CD4-positive, alpha-beta T cell treated with Interferon gamma for 1 hour (primary cell): Measurements from ENCODE around the gene PALM3.
"Not testable (repeated sequence)": the region's sequence is repeated elsewhere in the genome, so short reads cannot be mapped to it uniquely, and the experiment has no call there.

Experiments
- DNase-seq: peaks from one replicate; pipeline ENCODE4 v3.0.0-alpha.2; 2020

Gene PALM3

DNA sequence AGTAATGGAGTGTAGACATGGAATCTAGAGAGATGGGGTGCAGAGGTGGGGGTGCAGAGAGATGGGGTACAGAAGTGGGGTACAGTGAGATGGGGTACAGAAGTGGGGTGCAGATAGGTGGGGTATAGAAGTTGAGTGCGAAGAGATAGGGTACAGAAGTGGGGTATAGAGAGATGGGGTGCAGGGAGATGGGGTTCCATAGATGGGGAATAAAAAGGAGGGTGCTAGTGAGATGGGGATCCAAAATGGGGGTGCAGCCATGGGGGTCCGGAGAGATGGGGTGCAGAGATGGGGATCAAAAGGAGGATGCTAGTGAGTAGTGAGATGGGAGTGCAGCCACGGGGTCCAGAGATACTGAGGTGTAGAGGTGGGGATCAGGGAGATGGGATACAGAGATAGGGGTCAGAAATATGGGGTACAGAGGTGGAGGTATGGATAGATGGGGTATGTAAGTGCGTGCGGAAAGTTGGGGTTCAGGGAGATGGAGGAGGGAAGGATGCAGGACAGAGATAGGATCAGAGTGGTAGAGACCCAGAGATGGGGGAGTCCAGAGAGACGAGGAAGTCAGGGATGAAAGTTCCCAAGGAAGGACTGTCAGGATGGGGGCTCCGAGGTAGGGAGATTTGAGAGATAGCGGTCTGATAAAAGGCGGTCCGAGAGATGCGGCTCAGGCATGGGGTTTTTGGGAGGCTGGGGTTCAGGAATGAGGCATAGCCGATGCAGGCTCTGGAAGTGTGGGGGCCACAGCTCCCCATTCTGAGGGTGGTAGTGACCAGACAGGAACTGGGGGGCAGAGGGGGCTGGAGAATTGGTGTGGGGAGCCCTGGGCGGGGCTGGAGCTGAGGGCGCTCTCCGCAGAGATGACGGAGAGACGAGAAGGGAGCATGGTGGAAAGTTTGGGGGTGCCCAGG is 3.4 kb downstream of the PALM3 start:
- no peak for DNase-seq

DNA sequence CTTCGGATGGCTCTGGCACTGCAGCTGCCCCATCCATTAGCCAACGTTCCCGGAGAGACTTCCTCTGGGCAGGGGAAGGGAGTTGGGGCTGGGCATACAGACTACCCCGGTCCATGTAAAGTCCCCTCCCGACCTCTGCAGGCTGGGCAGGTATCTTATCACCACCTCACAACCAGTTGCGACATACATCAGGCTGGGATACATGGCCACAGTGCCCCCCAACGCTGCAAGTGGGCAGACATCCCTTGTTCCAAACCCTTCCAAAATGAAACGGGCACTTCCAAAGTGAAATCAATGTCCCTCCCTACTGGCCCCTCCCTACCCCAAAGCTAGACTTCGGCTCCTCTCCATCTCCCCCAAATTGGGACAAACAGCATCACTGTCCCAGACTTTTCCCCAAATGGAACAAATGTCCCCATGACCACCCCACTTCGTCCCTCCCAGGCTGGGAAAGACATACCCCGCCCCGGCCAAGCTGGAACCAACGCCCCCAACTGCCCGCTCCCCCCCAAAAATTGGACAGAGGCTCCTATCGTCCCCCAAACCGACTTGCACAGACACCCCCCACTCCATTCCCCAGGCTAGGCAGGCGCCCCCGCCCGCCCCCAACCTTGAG is 5.0 kb downstream of the PALM3 start:
- no peak for DNase-seq

DNA sequence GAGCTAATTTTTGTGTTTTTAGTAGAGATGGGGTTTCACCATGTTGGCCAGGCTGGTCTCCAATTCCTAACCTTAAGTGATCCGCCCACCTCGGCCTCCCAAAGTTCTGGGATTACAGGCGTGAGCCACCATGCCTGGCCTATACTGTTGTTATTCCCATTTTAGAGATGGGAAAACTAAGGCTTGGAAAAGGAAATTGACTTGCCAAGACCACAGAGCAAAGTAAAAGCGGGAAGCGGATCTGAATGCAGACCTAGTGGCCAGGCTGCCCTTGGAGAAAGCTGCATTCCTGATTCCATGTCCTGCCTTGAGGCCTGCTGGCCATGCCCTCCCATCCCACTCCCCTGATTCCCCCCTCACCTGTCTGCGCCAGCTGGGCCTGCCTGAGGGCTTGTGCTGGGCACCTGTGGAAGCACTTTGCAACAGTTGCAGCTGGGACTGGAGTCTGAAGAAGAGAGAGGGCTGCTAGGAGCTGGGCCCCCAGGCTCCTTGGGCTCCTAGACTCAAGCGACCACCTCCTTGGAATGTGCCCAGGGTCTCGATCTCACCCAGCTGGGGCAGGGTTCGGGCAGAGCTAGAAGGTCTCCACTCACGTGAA is 5.7 kb downstream of the PALM3 start:
- no peak for DNase-seq

DNA sequence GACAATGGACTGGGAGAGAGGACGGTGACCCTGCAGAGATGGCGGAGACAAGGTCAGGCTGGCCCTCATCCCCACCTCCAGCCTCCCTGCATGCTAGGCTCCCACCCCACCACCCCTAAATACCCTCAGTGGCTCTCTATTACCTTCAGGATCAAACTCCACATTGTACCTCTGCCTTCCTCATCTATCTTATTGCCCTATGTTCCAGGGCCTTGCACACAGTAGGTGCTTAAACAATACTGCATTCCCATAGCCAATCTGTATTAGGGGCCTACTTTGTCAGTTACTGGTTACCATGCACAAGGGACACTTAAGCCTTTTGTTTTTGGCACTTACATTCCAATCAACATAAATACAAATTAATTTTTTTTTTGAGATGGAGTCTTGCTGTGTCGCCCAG is 6.5 kb downstream of the PALM3 start:
- no peak for DNase-seq

DNA sequence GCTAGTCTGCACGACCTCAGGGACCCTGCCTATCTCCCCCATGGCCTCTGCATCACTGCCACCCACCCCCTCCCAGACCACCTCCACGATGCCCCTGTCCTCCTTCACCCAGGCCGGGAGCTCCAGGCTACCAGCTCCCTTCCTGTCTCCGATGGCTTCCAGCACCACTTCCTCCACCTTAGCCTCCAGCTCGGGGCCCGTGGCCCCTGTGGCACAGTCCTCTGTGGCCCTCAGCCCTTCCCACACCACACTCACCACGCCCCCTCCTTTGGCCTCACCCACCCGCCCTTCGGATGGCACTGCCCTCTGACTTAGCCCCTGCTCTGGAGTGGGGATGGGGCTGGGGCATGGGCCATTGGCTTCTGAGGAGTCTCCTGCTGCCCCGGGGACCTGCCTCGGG is 7.2 kb downstream of the PALM3 start:
- no peak for DNase-seq

DNA sequence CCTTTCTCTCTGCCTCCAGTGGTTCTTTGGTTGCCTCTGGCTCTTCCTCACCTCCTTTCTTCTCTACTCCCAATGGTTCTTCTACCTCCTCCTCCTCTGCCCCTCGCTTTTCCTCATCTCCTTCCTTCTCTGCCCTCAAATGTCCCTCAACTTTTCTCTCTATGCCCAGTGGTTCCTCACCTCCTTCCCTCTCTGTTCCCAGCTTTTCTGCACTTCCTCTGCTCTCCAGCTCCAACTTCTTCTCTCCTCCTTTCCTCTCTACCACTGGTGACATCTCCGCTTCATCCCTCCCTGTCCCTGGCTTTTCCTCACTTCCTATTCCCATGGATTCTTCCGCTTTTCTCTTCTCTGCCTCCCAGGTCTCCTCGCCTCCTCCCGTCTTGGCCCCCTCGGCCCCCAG is 7.8 kb downstream of the PALM3 start:
- DNase-seq = no peak

DNA sequence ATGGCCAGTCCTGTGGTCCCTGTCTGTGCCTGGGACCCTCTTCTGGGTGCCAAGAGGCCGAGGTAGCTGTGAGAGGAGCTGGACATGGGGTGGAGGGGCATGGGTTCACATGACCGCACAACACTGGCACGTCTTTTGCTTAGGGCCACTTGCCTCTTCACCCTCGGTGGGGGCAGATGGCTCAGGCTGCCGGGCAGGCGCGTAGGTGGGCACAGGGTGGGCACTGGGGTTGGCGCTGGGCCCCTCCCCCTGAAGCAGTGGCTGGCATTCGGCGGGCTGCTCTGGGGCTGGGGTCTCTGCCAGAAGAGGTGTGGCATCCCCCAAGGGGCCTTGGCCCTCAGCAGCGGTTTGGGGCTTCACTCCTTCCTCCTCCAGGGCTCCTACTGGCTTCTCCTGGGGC is 8.4 kb downstream of the PALM3 start:
- no peak for DNase-seq

DNA sequence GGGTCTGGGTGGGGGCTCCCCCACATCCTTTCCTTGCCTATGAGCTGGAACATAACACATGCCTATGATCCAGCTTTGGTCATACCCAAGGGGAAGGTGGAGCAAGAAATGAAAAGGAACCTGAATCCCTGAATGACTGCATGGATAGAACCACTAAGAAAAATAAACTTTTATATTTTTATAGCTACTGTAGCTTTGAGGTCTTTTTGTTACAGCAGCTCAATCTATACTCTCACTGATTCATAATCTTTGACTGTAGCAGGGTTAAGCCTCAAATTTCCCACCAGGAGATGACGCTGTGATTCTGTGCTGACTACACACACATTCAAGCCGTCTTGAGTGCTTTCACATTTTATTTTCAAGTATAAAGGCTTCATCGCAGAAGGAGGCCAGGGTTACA is 8.8 kb downstream of the PALM3 start:
- no peak for DNase-seq

DNA sequence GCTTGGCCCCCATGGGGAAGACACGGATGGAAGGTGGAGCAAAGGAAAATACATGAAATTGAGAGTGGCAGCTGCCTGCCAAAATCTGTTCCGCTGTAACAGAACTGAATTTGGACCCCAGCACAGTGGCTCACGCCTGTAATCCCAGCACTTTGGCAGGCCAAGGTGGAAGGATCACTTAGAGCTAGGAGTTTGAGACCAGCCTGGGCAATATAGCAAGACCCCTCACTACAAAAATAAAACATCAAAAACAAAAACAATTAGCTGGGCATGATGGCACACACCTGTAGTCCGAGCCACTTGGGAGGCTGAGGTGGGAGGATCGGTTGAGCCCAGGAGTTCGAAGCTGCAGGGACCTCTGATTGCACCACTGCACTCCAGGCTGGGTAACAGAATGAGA is 9.4 kb downstream of the PALM3 start:
- DNase-seq = no peak

DNA sequence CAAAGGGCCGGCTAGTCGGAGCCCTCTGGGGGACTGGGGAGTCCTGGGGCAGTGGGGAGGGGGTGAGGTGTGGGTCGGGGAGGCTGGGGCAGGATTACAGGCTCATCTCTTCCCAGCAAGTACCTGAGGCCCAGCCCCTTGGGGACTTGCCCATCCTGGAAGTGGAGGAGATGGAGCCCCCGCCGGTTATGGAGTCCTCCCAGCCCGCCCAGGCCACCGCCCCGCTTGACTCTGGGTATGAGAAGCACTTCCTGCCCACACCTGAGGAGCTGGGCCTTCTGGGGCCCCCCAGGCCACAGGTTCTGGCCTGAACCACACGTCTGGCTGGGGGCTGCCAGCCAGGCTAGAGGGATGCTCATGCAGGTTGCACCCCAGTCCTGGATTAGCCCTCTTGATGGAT is 9.9 kb downstream of the PALM3 start:
- no peak for DNase-seq

DNA sequence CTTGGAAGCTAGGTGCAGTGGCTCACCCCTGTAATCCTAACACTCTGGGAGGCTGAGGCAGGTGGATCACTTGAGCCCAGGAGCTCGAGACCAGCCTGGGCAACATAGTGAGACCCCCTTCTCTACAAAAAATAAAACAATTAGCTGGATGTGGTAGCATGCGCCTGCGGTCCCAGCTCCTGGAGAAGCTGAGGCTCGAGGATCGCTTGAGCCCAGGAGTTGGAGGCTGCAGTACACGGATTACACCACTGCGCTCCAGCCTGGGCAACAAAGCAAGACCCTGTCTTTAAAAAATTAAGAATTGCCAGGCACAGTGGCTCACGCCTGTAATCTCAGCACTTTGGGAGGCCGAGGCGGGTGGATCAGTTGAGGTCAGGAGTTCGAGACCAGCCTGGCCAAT is 10.9 kb downstream of the PALM3 start:
- not testable (repeated sequence) for DNase-seq

DNA sequence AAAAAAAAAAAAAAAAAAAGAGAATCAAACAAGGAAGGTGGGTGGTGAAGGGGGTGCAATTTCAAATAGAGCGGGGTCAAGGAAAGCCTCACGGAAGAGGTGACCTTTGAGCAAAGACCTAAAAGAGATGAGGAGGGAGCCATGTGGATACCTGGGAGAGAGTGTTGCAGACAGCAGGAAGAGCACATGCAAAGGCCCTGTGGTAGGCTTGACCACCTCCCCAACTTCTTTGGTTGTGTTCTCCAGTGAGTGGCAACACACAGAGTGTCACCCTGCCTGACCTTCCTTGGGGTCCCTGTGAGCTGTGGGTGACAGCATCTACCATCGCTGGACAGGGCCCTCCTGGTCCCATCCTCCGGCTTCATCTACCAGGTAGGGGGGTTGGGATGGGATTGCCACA is 11.4 kb downstream of the PALM3 start:
- no peak for DNase-seq

DNA sequence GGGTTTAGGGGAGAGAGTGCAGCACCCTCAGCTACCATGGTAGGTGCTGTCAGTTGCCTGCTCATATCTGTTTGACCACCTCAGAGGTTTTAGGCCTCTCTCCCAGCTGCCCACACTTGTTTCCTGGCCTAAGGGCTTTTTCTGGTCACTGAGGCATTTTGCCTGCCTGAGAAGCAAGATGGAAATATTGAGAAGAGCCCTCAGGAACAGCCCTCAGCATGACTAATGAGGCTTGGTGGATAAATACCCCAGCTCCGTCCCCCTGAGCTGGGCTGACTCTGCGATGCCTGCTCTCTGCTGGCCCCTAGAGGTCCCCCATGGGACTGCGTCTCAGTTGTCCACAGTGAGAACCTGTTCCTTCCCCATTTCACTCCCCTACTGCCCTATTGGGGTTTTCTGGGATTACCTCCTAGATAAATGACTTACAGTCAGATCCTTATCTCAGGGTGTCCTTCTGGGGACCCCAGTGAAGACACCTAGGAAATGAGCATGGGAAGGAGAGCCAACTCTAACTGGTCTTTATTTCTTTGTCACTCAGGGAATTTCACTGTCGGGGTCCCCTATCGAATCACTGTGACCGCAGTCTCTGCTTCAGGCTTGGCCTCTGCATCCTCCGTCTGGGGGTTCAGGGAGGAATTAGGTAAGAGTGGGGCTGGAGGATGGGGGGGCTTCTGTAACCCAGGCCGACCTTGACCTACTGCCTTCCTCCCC is 13.3 kb downstream of the PALM3 start:
- DNase-seq = peak; percentile 69

DNA sequence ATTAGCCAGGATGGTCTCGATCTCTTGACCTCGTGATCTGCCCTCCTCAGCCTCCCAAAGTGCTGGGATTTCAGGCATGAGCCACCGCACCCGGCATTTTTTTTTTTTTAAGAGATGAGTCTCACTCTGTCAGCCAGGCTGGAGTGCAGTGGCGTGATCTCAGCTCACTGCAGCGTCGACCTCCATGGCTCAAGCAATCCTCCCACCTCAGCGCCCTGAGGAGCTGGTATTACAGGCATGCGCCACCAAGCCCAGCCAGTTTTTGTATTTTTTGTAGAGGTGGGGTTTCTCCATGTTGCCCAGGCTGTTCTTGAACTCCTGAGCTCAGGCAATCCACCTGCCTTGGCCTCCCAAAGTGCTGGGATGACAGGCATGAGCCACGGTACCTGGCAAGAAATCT is 14.0 kb downstream of the PALM3 start:
- not testable (repeated sequence) for DNase-seq

DNA sequence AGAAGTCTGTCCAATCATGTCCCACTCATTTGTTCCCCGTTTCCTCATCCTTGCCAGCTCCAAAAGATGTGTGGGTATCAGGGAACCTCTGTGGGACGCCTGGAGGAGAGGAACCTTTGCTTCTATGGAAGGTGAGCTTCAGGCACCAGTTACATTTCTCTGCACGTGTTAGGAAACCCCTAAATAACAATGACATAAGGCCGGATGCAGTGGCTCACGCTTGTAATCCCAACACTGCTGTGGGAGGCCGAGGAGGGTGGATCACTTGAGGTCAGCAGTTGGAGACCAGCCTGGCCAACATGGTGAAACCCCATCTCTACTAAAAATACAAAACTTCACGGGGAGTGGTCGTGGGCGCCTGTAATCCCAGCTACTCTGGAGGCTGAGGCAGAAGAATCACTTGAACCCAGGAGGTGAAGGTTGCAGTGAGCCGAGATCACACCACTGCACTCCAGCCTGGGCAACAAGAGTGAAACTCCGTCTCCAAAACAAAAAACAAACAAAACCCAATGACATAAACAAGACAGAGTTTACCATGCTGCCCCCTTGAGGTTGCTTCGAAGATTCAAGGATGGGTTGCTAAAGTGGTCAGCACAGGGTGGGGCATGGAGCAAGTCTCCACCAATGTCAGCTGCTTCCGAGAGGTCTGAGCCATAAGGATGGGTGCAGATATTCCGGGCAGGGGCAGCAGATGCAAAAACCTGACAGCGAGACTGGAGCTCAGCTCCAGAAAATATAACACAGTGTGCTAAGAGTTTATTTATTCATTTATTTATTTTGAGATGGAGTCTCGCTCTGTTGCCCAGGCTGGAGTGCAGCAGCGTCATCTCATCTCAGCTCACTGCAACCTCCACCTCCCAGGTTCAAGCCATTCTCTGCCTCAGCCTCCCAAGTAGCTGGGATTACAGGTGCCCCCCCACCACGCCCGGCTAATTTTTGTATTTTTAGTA is 18.9 kb downstream of the PALM3 start:
- peak; percentile 63 for DNase-seq

DNA sequence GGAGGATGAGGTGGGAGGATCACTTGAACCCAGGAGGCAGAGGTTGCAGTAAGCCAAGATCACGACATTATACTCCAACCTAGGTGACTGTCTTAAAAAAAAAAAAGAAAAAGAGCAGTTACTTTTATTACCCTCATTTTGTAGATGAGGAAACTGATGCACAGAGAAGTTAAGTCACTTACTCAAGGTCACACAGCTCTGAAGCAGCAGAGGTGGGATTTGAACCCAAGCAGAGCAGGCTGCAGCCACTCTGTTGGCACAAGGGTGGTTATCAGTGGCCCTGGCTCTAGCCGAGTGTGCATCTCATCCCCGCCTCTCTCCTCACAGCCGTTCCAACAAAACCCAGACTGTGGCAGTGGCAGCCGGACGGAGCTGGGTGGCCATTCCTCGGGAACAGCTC is 22.7 kb downstream of the PALM3 start:
- no peak for DNase-seq

DNA sequence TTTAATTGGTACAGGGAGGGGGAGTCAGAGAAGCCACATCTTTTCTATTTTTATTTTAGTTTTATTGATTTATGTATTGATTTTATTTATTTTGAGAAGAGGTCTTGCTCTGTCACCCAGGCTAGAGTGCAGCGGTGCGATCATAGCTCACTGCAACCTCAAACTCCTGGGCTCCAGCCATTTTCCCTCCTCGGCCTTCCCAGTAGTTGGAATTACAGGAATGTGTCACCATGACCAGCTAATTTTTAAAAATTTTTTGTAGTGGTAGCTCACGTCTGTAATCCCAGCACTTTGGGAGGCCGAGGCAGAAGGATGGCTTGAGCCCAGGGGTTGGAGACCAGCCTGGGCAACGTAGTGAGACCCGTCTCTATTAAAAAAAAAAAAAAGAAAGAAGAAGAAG is 26.2 kb downstream of the PALM3 start:
- no peak for DNase-seq

DNA sequence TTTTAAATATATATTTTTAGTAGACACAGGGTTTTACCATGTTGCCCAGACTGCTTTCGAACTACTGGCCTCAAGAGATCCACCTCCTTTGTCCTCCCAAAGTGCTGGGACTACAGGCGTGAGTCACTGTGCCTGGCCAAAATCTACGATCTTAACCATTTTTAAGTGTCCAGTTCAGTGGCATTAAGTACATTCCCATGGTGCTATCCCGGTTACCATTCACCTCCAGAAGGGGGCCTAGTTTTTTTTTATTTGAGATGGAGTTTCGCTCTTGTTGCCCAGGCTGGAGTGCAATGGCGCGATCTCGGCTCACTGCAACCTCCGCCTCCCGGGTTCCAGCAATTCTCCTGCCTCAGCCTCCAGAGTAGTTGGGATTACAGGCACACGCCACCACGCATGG is 26.7 kb downstream of the PALM3 start:
- DNase-seq = not testable (repeated sequence)

DNA sequence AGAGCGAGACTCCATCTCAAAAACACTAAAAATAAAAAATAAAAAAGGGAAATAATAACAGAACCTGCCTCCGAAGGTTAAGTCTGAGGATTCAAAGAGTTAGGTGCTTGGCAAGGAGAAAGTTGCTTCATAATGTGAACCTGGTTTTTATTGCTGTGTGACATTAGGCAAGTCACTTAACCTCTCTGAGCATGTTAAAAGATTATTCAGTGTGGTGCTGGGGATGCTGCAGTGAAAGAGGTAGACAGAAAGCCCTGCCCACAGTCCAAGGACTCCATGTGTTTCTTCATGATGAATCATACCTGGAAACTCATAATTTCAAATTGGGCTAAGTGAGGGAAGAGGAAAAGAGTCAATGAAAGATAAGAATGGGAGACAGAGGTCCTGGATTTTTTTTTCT is 27.9 kb downstream of the PALM3 start:
- DNase-seq = no peak

DNA sequence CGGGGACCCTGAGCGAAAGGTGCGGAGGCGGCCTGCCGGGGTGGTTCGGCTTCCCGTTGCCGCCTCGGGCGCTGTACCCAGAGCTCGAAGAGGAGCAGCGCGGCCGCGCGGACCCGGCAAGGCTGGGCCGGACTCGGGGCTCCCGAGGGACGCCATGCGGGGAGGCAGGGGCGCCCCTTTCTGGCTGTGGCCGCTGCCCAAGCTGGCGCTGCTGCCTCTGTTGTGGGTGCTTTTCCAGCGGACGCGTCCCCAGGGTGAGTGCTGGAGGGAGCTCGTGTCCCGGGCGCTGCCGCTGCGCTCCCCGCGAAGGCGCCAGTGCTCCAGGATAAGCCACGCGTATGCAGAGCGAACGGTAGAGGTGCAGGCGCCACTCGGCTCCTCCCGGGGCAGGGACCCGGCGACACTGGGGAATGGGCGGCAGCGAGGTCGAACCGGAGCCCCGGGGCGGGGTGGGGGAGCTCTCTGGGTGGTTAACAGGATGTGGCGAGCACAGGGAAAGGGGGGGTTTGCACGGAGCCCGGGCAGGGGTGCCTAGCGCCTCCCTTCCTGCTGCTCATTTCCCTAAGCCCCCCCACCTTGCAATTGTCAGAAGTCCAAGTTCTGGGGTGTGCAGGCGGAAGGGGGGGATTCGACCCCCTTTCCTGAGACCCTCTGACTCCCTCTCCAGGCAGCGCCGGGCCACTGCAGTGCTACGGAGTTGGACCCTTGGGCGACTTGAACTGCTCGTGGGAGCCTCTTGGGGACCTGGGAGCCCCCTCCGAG is 30.0 kb downstream of the PALM3 start, which contains the start of gene IL27RA:
TSS of gene IL27RA (plus strand) at position 44 of the 762 bp plus-strand sequence. CDS start at position 155, 111 bp downstream.
- peak; percentile 80 for DNase-seq

DNA sequence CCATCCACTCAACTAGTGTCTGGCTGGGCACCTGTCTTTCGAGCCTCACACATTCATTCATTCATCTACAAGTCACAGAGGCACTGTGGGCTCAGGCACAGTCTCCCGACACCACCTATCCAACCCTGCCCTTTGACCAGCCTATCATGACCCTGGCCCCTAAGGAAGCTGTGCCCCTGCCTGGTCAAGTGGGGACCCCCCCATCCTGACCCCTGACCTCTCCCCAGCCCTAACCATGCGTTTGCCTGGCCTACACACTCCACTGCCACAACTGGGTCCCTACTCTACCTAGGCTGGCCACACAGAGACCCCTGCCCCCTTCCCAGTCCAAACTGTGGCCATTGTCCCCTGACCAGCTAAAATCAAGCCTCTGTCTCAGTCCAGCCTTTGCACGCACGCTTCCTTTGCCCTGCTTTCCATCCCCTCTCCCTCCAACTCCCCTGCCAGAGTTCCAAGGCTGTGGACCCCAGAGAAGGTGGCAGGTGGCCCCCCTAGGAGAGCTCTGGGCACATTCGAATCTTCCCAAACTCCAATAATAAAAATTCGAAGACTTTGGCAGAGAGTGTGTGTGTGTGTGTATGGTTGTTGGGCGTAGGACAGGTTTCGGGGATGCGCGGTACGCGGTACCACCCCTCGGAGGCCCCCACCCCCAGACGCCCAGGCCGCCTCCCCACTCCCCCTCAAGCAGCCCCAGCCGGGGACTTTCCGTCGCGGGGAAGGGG is 30.7 kb downstream of the PALM3 start:
- DNase-seq = peak; percentile 85
